SJSA1 (cell line): ENCODE data around the gene TCEAL2. TPM values are rescaled to one million over a fixed set of nuclear protein-coding genes. Genes with fewer than 3 reads are reported as not detected.

Source experiments
- DNase-seq, 2 experiments: peaks; one replicate each; pipeline ENCODE4 v3.0.0-alpha.2; 2015 to 2020; ENCODE audit warnings: low spot score in 2 of 2, low read depth in 1 of 2
- H3K27ac ChIP-seq: fragments of 250-450 bp; sonication (Bioruptor Pico); 2 replicates; pipeline ENCODE4 v1.5.1; 2020; ENCODE audit warnings: mild to moderate bottlenecking, moderate library complexity
- H3K27me3 ChIP-seq: fragments of 250-450 bp; sonication (Bioruptor Pico); replicated peaks from 2 replicates; pipeline ENCODE4 v1.5.1; 2020; ENCODE audit warnings: mild to moderate bottlenecking, moderate library complexity
- H3K36me3 ChIP-seq: fragments of 250-450 bp; sonication (Bioruptor Pico); 2 replicates; pipeline ENCODE4 v1.5.1; 2020; ENCODE audit warnings: mild to moderate bottlenecking
- H3K4me1 ChIP-seq: fragments of 250-450 bp; sonication (Bioruptor Pico); replicated peaks from 2 replicates; pipeline ENCODE4 v1.6.1; 2021; ENCODE audit warnings: mild to moderate bottlenecking
- H3K4me3 ChIP-seq: fragments of 250-450 bp; sonication (Bioruptor Pico); 2 replicates; pipeline ENCODE4 v1.5.1; 2020; ENCODE audit warnings: mild to moderate bottlenecking
- H3K9me3 ChIP-seq: fragments of 250-450 bp; sonication (Bioruptor Pico); replicated peaks from 2 replicates; pipeline ENCODE4 v1.5.1; 2020; ENCODE audit warnings: mild to moderate bottlenecking
- total RNA-seq: library from RNA; depleted of rRNA; stranded (reverse); fragments of >200 nt; shearing (Covaris generic); gene quantifications from 2 replicates; pipeline ENCODE4 v1.2.3, GENCODE V29; 2014; rRNA removed

The TCEAL2 gene
- total RNA-seq, 1 experiment from 2014 or later = not detected

DNA sequence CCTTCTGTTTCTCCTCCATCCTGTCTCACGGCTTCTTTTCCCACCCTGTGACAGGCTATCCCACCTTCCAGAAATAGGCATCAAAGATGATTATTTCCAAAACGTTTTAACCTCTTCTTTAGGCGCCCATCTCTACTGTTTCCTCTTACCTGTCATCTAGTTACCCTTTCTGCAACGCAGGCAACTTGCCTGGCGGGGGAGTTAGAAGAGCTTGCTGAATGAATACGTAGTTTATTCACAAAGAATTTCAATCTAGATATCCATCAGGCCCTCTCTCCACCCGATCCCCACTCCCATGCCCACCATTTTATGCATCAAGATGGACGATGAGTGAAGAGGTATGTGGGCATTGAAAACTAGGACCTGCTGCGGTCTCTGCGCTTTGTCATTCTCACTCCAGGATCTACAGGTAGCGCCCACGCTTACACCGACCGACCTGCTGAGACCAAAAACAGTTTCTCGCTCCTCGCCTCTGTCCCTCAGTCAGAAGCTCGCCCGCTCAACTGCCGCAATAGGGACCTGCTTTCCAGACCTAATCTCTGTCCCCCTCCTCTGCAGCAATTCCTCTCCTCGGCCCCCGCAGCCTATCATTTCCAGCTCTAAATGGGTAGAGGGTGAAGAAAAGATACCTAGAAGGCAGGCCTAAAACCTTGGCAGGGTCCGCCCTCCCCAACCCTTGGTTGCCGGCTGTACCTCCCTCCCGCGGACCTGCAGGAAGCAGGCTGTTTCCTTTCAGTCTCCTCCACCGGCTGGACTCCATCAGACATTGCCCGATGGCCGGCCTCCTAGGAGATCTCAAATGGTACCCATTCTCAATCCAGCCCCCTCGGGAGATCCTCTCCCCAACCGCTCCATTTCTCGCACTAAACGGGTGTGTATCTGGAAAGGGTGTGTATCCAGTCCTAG, 29.7 kb downstream of the TCEAL2 start:
- Histone ChIP-seq H3K27me3 (no peaks in the 10 kb centered on the region), H3K4me3 (no peak overlapping the region)

DNA sequence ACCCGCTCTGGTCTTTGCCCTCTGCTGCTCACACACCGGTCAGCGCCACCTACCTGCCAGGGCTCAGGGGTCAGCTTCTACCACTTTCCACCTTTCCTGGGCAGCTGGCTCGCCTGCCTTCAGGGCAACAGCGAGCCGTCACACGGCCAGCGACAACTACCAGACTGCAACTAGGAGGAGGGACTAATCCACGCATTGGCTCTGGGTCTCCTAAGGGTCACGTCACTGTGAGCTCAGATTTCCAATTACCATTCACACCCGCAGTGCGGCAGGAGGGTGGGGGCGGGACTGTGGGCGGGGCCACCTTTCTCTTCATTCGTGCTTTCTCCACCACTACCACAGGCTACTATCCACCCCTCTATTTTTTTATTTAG, 30.3 kb downstream of the TCEAL2 start, which contains the start of gene BEX5:
Gene BEX5 (minus strand): TSS at position 172 of the 374 bp plus-strand sequence. CDS start 1,712 bp downstream, outside the sequence.
- H3K27ac ChIP-seq = no peak within 1 kb of the TSS
- H3K4me3 ChIP-seq = no peak within 1 kb of the TSS
- no peaks in the 10 kb centered on the region for H3K9me3 ChIP-seq
- no peaks in the 10 kb centered on the region for H3K36me3 ChIP-seq
- no peak for DNase-seq
- no peaks in the 10 kb centered on the region for H3K4me1 ChIP-seq
- no peaks in the 10 kb centered on the region for H3K27me3 ChIP-seq

More for the DNA sequence above, 29.7 kb downstream of the TCEAL2 start:
- Histone ChIP-seq H3K9me3 (no peaks in the 10 kb centered on the region), H3K36me3 (no peaks in the 10 kb centered on the region), H3K27ac (no peak overlapping the region), H3K4me1 (no peaks in the 10 kb centered on the region)
- no peak for DNase-seq

Other genes with a start within 250 kb of the TCEAL2 start
- gene ZMAT1, start 193.7 kb upstream of the TCEAL2 start, total RNA-seq = 0.08 TPM in 1 of 2 replicates, not detected in the other
- gene TCEAL6, start 16.8 kb downstream of the TCEAL2 start, total RNA-seq = not detected in 2 replicates
- not detected in 2 replicates for gene BEX5, start 30.3 kb downstream of the TCEAL2 start, total RNA-seq
- not detected in 2 replicates for gene TCP11X1, start 89.6 kb downstream of the TCEAL2 start, total RNA-seq
- gene NXF2, start 121.5 kb downstream of the TCEAL2 start, total RNA-seq = not detected in 2 replicates